T-helper 2 cell treated with Interferon-gamma antibody and Interleukin-4, amounts not matched to agents 100 ng/mL and 5 ng/mL, for 36 hours (primary cell): Measurements from ENCODE around the gene HOXA11. TPM values are rescaled to one million over a fixed set of nuclear protein-coding genes. Genes with fewer than 3 reads are reported as not detected.

Experiments
- intact Hi-C: fragments of 100-400 bp; cut with micrococcal nuclease; formaldehyde crosslinking; loops from one replicate; pipeline ENCODE4 v1.15.1; 2023
- total RNA-seq: library from RNA; stranded (reverse); gene quantifications from 2 replicates; pipeline ENCODE4 v1.2.3, GENCODE V29; 2022

The HOXA11 gene
- total RNA-seq, 1 donor from 2014 or later = not detected

- intact Hi-C loops = loop anchor here (2.0 kb wide), 2 partner anchors 15 to 55 kb away; no protein-coding TSS in a partner anchor
These were observed 33.6 kb downstream of the HOXA11 start for GRCh38 chr7:27151341-27151930.

GRCh38 chr7:27150568-27151340, 34.3 kb downstream of the HOXA11 start:
- intact Hi-C loops = loop anchor here (1.0 to 2.0 kb wide), 3 partner anchors 10 to 54 kb away; no protein-coding TSS in a partner anchor

DNA sequence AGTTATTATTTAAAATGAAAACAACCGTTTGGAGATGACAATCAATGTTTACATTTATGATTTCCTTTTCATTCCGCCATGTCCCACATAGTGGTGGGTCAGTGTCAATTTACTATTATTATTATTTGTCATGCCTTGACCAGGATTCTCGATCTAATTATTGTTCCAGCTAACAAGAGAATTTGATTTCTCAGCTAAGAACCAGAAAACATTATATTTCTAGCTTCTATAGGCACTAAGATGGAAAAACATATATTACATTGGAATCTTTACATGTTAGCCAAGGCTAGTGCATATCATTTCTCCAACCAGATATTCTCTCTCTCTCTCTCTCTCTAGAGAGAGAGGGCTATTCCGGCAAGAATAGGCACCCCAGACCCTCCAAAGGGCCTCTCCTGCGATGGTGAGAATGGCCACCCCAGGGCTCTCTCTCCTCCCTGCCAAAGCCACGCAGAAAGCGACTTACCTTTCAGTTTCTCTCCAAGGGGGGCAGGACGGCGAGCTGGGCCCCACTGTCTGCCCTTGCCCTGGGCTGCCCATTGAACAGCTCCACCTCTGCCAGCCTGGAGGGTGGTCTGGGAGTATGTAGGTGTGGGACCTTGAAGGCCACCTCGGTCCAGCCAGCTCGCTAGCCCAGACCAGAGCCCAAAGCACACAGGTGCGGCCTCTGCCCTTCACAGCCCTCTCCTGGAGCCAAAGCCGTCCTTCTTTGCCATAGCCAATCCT, 35.0 kb downstream of the HOXA11 start:
- intact Hi-C loops = loop anchor here (1.0 to 2.0 kb wide), 3 partner anchors 10 to 53 kb away; no protein-coding TSS in a partner anchor

DNA sequence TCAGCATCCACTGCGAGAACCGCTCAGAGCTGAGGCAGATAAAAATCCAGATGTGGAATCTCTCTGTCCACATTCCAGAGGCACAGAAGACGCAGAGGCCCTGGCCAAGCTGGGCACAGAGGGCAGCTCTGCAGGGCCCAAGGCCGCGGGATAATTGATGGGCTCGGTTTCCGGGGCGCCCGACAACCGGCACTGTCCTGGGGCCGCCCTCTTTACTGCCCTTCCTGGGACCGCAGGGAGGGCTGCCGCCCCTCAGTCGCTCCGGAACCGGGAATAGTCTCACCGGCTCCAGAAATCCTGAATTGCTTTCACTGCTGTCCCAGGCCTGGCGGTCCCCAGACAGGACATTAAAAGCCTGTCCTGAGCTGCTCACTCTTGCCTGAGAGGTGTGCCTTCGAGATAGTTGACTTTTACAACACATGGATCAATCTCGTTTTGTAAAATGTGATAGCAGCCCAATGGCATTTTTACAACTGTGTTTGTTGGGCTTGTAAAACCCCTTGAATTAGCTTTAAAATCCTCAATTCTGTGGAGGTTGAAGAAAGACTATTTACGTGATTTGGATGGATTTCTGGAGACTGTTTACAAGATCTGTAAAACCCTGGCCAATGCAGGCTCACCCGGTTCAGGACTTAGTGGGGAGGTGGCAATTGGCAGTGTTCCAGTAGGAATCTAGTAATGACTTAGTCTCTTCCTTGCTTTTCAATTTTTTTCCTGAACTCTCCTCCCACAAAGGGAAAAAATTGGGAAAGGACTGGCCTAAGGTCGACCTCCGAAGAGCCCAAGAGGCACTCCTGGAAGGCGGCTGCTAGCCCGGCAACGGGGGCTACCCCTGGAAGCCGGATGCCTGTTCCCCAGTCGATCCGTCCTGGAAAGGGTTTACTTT, 36.0 kb downstream of the HOXA11 start:
- intact Hi-C loops = no loop called here

- intact Hi-C loops = no loop called here
These were observed 36.8 kb downstream of the HOXA11 start for GRCh38 chr7:27148031-27148755.

DNA sequence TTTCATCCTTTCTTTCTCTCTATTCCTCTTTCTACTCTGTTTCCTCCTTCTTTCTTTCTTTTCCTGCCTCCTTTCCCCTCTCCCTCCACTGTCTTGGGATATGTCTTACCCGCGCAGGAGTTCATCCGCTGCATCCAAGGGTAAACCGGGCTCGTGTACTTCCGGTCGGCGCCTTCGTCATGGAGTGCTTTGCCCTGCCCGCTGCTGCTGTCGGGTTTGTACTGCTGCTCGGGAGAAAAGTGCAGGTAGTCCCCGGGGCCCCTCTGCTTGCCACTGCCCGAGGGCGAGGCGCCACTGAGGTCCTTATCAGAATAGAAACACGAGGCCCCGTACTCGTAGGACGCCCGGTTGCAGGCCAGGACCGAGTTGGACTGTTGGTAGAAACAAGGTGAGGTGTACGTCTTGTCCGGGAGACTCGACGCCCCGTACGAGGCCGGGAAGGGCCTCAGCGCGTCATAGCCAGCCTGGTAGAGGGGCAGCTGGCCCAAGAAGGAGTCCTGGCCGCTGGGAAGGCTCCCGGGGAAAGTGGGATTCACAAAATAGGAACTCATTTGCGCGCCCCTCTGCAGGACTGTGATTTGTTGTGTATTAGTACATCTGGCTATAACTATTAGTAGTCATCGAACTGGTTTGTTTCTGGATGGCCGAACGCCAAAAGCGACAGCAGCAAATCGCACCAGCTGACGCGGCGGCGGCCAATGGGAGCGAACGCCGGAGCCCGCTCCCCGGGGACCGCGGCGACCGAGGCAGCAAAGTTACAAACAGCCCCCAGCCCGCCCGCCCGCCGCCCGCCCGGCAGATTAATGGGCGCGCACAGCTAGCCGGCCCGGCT, 37.6 kb downstream of the HOXA11 start, which contains the start of gene HOXA6:
TSS of gene HOXA6 (minus strand) at position 576 of the 832 bp plus-strand sequence. CDS start at position 551, 25 bp downstream.
- intact Hi-C loops = no loop called here

- intact Hi-C loops = no loop called here
These were observed 38.4 kb downstream of the HOXA11 start for GRCh38 chr7:27146491-27147198.

DNA sequence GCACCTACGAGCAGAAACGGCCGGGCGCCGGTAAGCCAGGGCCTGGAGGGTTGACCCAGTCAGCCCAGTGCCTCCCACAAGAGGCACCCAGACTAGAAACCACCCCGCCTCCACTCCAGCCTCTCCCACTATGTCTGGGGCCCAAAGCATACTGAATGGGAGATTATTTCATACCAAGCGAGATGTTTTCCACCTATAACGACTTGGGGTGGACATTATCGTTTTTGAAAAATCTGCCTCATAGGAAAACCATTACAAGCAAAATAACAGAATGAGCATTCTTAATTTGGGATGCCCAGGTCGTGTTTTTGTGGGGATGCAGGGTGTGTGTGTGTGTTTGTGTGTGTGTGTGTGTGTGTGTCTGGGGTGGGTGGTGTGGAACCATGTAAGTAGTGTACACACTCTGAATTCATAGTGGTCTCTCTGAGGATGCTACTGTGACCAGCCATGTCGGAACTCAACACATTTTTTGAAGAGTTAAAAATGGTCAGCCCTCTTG, 39.1 kb downstream of the HOXA11 start:
- intact Hi-C loops = no loop called here

DNA sequence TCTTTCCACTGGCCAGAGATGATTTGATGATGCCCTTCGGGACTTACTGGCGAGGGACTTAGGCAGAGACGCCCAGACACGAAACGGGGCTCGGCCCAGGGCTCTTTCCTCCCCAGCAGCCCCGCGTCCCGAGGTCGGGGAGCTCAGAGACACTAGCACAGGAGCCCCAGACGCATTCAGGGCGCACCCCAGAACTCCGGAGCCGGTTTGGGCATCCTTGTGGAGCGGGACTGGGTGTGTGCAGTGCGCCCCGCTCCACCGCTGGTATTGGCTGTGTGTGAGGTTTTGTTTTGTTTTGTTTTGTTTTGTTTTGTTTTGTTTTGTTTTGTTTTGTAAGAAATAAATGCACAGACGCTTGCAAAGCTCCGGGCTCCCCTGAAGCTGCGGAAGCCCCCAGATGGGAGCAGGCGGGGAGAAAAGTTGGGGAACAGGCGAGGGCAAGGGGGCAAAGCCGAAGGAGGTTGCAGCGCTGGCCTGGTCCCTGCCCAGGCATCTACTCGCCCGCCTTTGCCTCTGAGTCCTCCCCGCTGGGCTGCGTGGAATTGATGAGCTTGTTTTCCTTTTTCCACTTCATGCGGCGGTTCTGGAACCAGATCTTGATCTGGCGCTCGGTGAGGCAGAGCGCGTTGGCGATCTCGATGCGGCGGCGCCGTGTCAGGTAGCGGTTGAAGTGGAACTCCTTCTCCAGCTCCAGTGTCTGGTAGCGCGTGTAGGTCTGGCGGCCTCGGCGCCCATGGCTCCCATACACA, 39.7 kb downstream of the HOXA11 start:
- intact Hi-C loops = no loop called here

DNA sequence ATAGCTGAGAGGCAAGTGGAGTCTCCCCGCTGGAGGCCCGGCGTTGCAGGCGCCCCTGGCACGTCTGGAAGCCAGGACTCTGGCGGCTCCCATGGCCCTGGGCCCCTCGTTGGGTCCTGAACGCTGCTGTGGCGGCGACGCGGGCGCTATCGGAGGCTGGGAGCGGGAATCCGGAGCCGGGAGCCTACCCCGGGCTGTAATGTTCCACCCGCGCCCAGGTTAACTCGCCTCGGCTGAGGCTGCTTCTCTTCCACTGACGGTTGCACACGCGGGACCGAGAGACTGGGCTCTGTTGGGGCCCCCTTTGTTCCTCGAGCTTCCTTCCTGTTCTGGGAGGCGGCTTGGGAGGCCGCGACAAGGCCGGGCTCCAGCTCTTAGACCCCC, 40.3 kb downstream of the HOXA11 start:
- intact Hi-C loops = no loop called here

- intact Hi-C loops = no loop called here
These were observed 40.9 kb downstream of the HOXA11 start for GRCh38 chr7:27143950-27144780.

- intact Hi-C loops = no loop called here
These were observed 41.7 kb downstream of the HOXA11 start, which contains the start of gene HOXA5 for GRCh38 chr7:27143023-27143949. Gene HOXA5 (minus strand): TSS chr7:27143681. CDS start chr7:27143607, 74 bp downstream.

DNA sequence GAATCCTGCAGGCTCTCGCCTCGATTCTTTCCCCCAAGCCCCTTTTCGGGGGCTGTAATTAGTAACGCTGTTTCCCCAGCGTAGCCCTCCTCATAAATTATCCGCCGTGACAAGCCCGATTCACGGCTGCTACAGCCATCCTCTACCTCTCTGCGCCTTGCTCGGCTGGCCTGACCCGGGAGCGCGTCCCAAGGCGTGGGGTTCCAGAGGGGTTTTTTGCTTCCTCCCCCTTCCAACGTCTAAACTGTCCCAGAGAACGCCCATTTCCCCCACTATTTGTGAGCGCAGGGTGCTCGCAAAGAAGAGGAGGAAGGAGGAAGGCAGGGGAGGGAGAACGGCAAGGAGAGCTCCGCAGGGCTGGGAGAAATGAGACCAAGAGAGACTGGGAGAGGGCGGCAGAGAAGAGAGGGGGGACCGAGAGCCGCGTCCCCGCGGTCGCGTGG, 42.4 kb downstream of the HOXA11 start:
- intact Hi-C loops = no loop called here

- intact Hi-C loops = no loop called here
These were observed 43.0 kb downstream of the HOXA11 start for GRCh38 chr7:27141923-27142579.
